Measurements from ENCODE around the gene ZCCHC24. TPM values are rescaled to one million over a fixed set of nuclear protein-coding genes. Genes with fewer than 3 reads are reported as not detected.

Gene ZCCHC24
- total and polyA plus RNA-seq, 2 donors (not counting 1 experiment from before 2014, with no cell fraction given): 33.2 to 44.4 TPM

- no peak for DNase-seq (ENCODE audit: low read depth in 2 of 2)
- Histone ChIP-seq H3K9ac (ENCODE audit: insufficient read depth, low read length) (no peak overlapping the region), H3K9me3 (ENCODE audit: control insufficient read depth, insufficient read depth, low read depth, low read length) (no peaks in the 10 kb centered on the region), H3K4me2 (ENCODE audit: extremely low read depth, insufficient read depth, low read length) (no peak overlapping the region), H2AFZ (ENCODE audit: low read length) (no peak overlapping the region), H4K20me1 (ENCODE audit: control insufficient read depth, extremely low read depth, insufficient read depth, low read length) (no peaks in the 10 kb centered on the region), H3K27me3 (ENCODE audit: control insufficient read depth, insufficient read depth, low read length) (no peaks in the 10 kb centered on the region), H3K4me3 (replicated peaks in 1 of 4; ENCODE audit: control extremely low read depth in 1 of 4, insufficient read depth in 1 of 4, low read depth in 3 of 4, low read length in 4 of 4) (no peak overlapping the region), H3K79me2 (ENCODE audit: control insufficient read depth, insufficient read depth, low read length) (peaks cover 29% of the 10 kb centered on the region), H3K4me1 (ENCODE audit: control insufficient read depth, extremely low read depth, insufficient read depth, low read length) (peaks cover 47% of the 10 kb centered on the region), H3K27ac (ENCODE audit: insufficient read depth, low read length) (no peak overlapping the region), H3K36me3 (ENCODE audit: control insufficient read depth, insufficient read depth, low read length) (peaks cover 19% of the 10 kb centered on the region)
- no peak for TF ChIP-seq EZH2 (IDR thresholded peaks at IDR 0.05; ENCODE audit: low read length, missing control alignments)
- TF ChIP-seq, protein P1, sequence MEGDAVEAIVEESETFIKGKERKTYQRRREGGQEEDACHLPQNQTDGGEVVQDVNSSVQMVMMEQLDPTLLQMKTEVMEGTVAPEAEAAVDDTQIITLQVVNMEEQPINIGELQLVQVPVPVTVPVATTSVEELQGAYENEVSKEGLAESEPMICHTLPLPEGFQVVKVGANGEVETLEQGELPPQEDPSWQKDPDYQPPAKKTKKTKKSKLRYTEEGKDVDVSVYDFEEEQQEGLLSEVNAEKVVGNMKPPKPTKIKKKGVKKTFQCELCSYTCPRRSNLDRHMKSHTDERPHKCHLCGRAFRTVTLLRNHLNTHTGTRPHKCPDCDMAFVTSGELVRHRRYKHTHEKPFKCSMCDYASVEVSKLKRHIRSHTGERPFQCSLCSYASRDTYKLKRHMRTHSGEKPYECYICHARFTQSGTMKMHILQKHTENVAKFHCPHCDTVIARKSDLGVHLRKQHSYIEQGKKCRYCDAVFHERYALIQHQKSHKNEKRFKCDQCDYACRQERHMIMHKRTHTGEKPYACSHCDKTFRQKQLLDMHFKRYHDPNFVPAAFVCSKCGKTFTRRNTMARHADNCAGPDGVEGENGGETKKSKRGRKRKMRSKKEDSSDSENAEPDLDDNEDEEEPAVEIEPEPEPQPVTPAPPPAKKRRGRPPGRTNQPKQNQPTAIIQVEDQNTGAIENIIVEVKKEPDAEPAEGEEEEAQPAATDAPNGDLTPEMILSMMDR (conservative IDR thresholded peaks at IDR 0.05 in 1 of 2, IDR thresholded peaks at IDR 0.05 in 1 of 2; ENCODE audit: low read depth in 1 of 2, low read length in 2 of 2): no peak
Measured at GRCh38 chr10:79410315-79411094, 34.9 kb downstream of the ZCCHC24 start.

GRCh38 chr10:79409726-79410085, 35.7 kb downstream of the ZCCHC24 start:
- H4K20me1 ChIP-seq (ENCODE audit: control insufficient read depth, extremely low read depth, insufficient read depth, low read length): no peaks in the 10 kb centered on the region

DNA sequence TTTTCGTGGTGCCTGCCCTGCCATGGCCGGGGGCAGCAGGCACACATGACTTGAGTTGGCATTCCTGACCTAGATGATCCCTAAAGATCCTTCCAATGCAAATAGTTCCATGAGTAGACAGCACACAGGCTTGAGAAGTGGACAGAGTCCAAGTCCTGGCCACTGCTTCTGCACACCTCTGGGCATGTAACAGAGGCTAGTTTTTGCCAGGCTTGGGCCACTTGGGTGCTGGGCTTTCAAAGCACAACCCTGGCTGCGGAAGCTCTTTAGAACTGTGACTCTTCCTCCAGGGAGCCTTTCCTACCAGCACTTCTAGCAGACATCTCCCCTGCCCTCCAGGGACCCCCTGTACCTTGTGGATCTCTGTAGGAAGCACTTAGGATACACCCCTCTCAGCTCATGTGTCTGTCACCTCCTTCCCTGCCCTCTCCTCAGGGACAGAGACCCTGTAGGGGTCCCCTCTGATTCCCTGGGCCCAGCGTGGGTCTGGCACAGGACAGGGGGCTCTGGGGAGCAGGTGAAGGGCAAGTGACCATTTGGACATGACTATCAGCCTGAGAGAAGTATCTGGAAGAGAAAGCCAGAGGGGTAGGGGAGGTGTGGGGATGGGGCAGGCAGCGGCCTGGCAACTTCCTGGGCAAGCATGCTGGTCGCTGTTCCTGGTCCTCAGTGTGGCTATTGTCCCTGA, 36.2 kb downstream of the ZCCHC24 start:
- TF ChIP-seq, protein P1 (conservative IDR thresholded peaks at IDR 0.05 in 1 of 2, IDR thresholded peaks at IDR 0.05 in 1 of 2; ENCODE audit: low read depth in 1 of 2, low read length in 2 of 2): no peak
- no peak for TF ChIP-seq EZH2 (IDR thresholded peaks at IDR 0.05; ENCODE audit: low read length, missing control alignments)
- H2AFZ ChIP-seq (ENCODE audit: low read length): no peak overlapping the region
- H3K27me3 ChIP-seq (ENCODE audit: control insufficient read depth, insufficient read depth, low read length): no peaks in the 10 kb centered on the region
- no peak overlapping the region for H3K4me3 ChIP-seq (replicated peaks in 1 of 4; ENCODE audit: control extremely low read depth in 1 of 4, insufficient read depth in 1 of 4, low read depth in 3 of 4, low read length in 4 of 4)
- H3K9me3 ChIP-seq (ENCODE audit: control insufficient read depth, insufficient read depth, low read depth, low read length): no peaks in the 10 kb centered on the region
- H3K4me2 ChIP-seq (ENCODE audit: extremely low read depth, insufficient read depth, low read length): no peak overlapping the region
- no peak overlapping the region for H3K9ac ChIP-seq (ENCODE audit: insufficient read depth, low read length)
- DNase-seq (ENCODE audit: low read depth in 2 of 2): no peak
- no peak overlapping the region for H3K27ac ChIP-seq (ENCODE audit: insufficient read depth, low read length)
- H3K79me2 ChIP-seq (ENCODE audit: control insufficient read depth, insufficient read depth, low read length): peaks cover 21% of the 10 kb centered on the region
- H3K36me3 ChIP-seq (ENCODE audit: control insufficient read depth, insufficient read depth, low read length): peaks cover 16% of the 10 kb centered on the region
- no peaks in the 10 kb centered on the region for H4K20me1 ChIP-seq (ENCODE audit: control insufficient read depth, extremely low read depth, insufficient read depth, low read length)
- peaks cover 53% of the 10 kb centered on the region for H3K4me1 ChIP-seq (ENCODE audit: control insufficient read depth, extremely low read depth, insufficient read depth, low read length)

More at GRCh38 chr10:79409726-79410085, 35.7 kb downstream of the ZCCHC24 start:
- peaks cover 24% of the 10 kb centered on the region for H3K79me2 ChIP-seq (ENCODE audit: control insufficient read depth, insufficient read depth, low read length)
- H3K4me1 ChIP-seq (ENCODE audit: control insufficient read depth, extremely low read depth, insufficient read depth, low read length): peaks cover 52% of the 10 kb centered on the region
- no peak overlapping the region for H2AFZ ChIP-seq (ENCODE audit: low read length)
- TF ChIP-seq, protein P1 (conservative IDR thresholded peaks at IDR 0.05 in 1 of 2, IDR thresholded peaks at IDR 0.05 in 1 of 2; ENCODE audit: low read depth in 1 of 2, low read length in 2 of 2): no peak
- TF ChIP-seq EZH2 (IDR thresholded peaks at IDR 0.05; ENCODE audit: low read length, missing control alignments): no peak
- no peak overlapping the region for H3K27ac ChIP-seq (ENCODE audit: insufficient read depth, low read length)
- no peaks in the 10 kb centered on the region for H3K27me3 ChIP-seq (ENCODE audit: control insufficient read depth, insufficient read depth, low read length)
- H3K9ac ChIP-seq (ENCODE audit: insufficient read depth, low read length): no peak overlapping the region
- H3K9me3 ChIP-seq (ENCODE audit: control insufficient read depth, insufficient read depth, low read depth, low read length): no peaks in the 10 kb centered on the region
- H3K36me3 ChIP-seq (ENCODE audit: control insufficient read depth, insufficient read depth, low read length): peaks cover 16% of the 10 kb centered on the region
- DNase-seq (ENCODE audit: low read depth in 2 of 2): no peak
- no peak overlapping the region for H3K4me2 ChIP-seq (ENCODE audit: extremely low read depth, insufficient read depth, low read length)
- no peak overlapping the region for H3K4me3 ChIP-seq (replicated peaks in 1 of 4; ENCODE audit: control extremely low read depth in 1 of 4, insufficient read depth in 1 of 4, low read depth in 3 of 4, low read length in 4 of 4)

Data from fibroblast of lung (primary cell).